Skeletal muscle satellite cell (primary cell): ENCODE results near the gene NPPB.

Source experiments
- H3K27me3 ChIP-seq: 2 replicates; pipeline ENCODE4 v1.7.0; 2013; ENCODE audit warnings: low read length; ENCODE audit not compliant: control insufficient read depth, insufficient read depth
- H3K36me3 ChIP-seq: 2 replicates; pipeline ENCODE4 v1.7.0; 2013; ENCODE audit warnings: mild to moderate bottlenecking, control low read depth, low read length; ENCODE audit not compliant: insufficient read depth
- H3K4me1 ChIP-seq: 2 replicates; pipeline ENCODE4 v1.7.0; 2013; ENCODE audit warnings: low read length; ENCODE audit not compliant: control insufficient read depth, insufficient read depth
- H3K4me2 ChIP-seq: 2 replicates; pipeline ENCODE4 v1.7.0; 2013; ENCODE audit warnings: mild to moderate bottlenecking, low read length
- H3K4me3 ChIP-seq: 2 replicates; pipeline ENCODE4 v1.7.0; 2013; ENCODE audit warnings: low read length
- H3K9ac ChIP-seq: 2 replicates; pipeline ENCODE4 v1.7.0; 2013; ENCODE audit warnings: mild to moderate bottlenecking, low read depth, low read length, moderate library complexity
- H3K9me3 ChIP-seq: replicated peaks from 2 replicates; pipeline ENCODE4 v1.7.0; 2013; ENCODE audit warnings: mild to moderate bottlenecking, control low read depth, low read length

NPPB gene

GRCh38 chr1:11851180-11851579 lies 7.6 kb downstream of the NPPB start:
- H3K4me1 ChIP-seq = no peaks in the 10 kb centered on the region
- peaks cover 13% of the 10 kb centered on the region for H3K27me3 ChIP-seq
- peaks cover 4% of the 10 kb centered on the region for H3K36me3 ChIP-seq
- H3K4me2 ChIP-seq = no peak overlapping the region
- H3K9ac ChIP-seq = no peak overlapping the region
- no peak overlapping the region for H3K4me3 ChIP-seq
- no peaks in the 10 kb centered on the region for H3K9me3 ChIP-seq

- H3K4me1 ChIP-seq = no peaks in the 10 kb centered on the region
- peaks cover 12% of the 10 kb centered on the region for H3K27me3 ChIP-seq
- H3K9me3 ChIP-seq = no peaks in the 10 kb centered on the region
- H3K36me3 ChIP-seq = peaks cover 14% of the 10 kb centered on the region
- no peak overlapping the region for H3K9ac ChIP-seq
- H3K4me2 ChIP-seq = no peak overlapping the region
- no peak overlapping the region for H3K4me3 ChIP-seq
Observed at GRCh38 chr1:11850156-11850555, 8.6 kb downstream of the NPPB start.

DNA sequence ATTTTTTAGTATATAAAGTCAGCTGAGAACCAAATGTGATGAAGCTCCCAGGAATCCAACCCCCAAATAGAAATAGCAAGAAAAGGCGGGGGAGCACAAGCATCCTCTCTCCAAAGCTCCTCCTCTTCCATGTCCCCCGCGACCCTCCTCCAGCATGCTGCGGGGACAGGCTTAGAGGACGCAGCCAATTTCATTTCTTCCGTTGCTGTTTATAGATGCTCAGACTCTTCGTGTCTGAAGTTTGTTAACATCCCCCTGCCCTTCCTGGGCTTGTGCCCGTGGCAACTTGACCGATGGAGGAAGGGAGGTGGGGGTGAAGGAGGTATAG lies 10.4 kb downstream of the NPPB start:
- Histone ChIP-seq H3K4me2 (no peak overlapping the region), H3K4me1 (no peaks in the 10 kb centered on the region), H3K36me3 (peaks cover 27% of the 10 kb centered on the region), H3K4me3 (no peak overlapping the region), H3K27me3 (peaks cover 6% of the 10 kb centered on the region), H3K9me3 (no peaks in the 10 kb centered on the region), H3K9ac (no peak overlapping the region)

DNA sequence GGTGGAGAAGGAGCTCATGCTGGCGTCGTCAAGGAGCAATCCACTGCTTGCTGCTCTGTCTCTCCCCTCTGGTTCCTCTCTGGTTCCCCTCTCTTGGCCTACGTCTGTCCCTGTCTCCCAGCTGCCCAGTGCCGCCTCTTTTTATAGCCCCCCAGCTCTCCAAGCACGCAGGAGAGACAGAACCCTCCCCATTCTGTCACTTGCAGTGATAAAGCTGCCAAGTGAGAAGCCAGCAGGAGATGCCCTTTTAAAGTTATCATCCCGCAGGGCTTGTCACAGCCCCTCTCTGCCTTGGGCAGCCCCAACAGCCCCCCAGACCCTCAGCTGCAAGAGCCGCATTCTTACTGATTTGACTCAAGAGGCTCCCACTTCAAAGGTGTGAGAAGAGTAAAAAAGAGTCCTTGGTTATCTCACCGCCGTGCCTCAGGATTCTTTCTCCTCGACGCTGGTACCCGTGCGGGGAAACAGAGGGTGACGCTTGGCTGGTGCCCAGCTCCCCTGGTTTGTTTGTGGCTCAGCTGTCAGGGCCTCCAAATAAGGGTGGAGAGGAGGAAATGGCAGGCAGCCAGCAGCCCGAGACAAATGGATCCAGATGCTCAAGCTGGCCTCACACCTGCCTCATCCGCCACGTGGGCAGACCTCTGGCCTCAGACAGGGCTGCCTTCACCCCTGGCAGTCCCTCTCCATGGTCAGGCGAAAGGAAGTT lies 10.9 kb downstream of the NPPB start, which contains the start of gene NPPA:
TSS of gene NPPA (minus strand) at position 117 of the 706 bp plus-strand sequence. CDS start at position 18, 99 bp downstream.
- no peak within 1 kb of the TSS for H3K4me3 ChIP-seq
- peaks cover 29% of the 10 kb centered on the region for H3K36me3 ChIP-seq
- peaks cover 1% of the 10 kb centered on the region for H3K27me3 ChIP-seq
- H3K4me2 ChIP-seq = no peak within 1 kb of the TSS
- no peak within 1 kb of the TSS for H3K9ac ChIP-seq
- no peaks in the 10 kb centered on the region for H3K9me3 ChIP-seq
- H3K4me1 ChIP-seq = no peaks in the 10 kb centered on the region

- Histone ChIP-seq H3K4me2 (no peak overlapping the region), H3K27me3 (no peaks in the 10 kb centered on the region), H3K4me3 (no peak overlapping the region), H3K36me3 (peaks cover 49% of the 10 kb centered on the region), H3K9me3 (no peaks in the 10 kb centered on the region), H3K9ac (no peak overlapping the region), H3K4me1 (no peaks in the 10 kb centered on the region)
Observed at GRCh38 chr1:11845641-11846335, 13.0 kb downstream of the NPPB start.

- peaks cover 77% of the 10 kb centered on the region for H3K36me3 ChIP-seq
- H3K4me1 ChIP-seq = no peaks in the 10 kb centered on the region
- no peaks in the 10 kb centered on the region for H3K9me3 ChIP-seq
- no peak overlapping the region for H3K9ac ChIP-seq
- H3K27me3 ChIP-seq = no peaks in the 10 kb centered on the region
- H3K4me2 ChIP-seq = no peak overlapping the region
- H3K4me3 ChIP-seq = no peak overlapping the region
Observed at GRCh38 chr1:11842154-11843041, 16.3 kb downstream of the NPPB start.

DNA sequence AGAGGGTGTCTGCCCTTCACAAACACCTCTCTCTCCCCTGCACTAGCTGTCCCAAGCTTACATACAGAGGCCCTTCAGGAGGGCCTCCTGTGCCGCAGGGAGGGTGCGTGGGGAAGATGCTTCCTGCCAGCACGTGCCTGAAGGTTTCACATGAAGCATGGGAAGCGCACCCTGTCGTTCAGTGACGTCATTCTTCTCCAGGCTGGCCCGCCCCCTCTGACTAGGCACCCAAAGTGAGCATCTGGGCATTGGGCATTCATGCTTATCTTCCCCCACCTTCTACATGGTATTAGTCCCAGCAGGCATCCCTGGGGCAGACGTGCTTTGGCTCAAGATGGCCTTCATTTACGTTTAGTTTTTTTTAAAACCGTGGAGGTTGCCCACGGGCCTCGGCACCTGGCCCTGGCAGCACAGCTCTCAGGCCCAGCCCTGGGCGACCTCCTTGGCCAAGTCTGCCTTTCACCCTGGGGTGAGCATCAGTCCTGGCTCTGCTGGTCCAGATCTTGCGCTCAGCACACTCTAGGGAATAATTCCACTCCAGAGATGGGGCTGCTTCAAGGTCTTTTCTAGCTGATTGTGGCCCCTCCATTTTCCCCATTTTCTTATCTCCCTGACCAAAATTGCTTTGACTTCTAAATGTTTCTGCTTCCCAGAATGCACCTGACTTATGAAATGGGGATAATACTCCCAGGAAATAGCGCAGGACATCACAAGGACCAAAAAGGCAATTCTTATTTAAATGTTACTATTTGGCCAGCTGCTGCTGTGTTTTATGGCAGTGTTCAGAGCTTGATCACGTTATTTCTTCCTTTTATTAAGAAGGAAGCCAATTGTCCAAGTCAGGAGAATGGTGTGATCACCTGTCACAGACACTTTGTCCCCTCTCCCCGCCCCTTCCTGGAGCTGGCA lies 17.2 kb downstream of the NPPB start:
- Histone ChIP-seq H3K4me1 (no peaks in the 10 kb centered on the region), H3K9ac (no peak overlapping the region), H3K9me3 (no peaks in the 10 kb centered on the region), H3K4me2 (no peak overlapping the region), H3K27me3 (no peaks in the 10 kb centered on the region), H3K36me3 (peaks cover 84% of the 10 kb centered on the region), H3K4me3 (no peak overlapping the region)

DNA sequence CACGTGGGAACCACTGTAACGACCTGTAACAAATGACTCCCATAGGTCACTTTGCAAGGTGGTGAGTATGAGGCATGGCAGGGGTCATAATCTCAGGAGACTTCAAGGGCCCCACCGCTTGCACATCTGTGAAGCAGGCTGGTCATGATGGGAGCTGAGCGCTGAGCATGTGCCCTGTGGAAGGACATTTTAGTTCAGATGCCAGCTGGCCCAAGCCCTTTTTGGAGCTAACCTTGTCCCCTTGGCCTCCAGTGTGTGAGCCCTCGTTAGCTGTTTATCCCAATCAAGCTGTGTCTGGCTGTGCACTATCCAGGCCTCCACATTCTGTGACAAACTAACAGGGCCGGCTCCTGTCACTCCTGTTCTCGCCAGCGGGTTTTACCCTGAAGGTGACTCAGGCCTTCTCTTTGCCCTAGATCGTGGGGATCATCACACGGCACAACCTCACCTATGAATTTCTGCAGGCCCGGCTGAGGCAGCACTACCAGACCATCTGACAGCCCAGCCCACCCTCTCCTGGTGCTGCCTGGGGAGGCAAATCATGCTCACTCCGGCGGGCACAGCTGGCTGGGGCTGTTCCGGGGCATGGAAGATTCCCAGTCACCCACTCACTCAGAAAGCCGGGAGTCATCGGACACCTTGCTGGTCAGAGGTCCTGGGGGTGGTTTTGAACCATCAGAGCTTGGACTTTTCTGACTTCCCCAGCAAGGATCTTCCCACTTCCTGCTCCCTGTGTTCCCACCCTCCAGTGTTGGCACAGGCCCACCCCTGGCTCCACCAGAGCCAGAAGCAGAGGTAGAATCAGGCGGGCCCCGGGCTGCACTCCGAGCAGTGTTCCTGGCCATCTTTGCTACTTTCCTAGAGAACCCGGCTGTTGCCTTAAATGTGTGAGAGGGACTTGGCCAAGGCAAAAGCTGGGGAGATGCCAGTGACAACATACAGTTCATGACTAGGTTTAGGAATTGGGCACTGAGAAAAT lies 18.7 kb downstream of the NPPB start:
- Histone ChIP-seq H3K9ac (no peak overlapping the region), H3K4me2 (no peak overlapping the region), H3K9me3 (no peaks in the 10 kb centered on the region), H3K27me3 (no peaks in the 10 kb centered on the region), H3K4me1 (no peaks in the 10 kb centered on the region), H3K36me3 (peaks cover 84% of the 10 kb centered on the region), H3K4me3 (no peak overlapping the region)

DNA sequence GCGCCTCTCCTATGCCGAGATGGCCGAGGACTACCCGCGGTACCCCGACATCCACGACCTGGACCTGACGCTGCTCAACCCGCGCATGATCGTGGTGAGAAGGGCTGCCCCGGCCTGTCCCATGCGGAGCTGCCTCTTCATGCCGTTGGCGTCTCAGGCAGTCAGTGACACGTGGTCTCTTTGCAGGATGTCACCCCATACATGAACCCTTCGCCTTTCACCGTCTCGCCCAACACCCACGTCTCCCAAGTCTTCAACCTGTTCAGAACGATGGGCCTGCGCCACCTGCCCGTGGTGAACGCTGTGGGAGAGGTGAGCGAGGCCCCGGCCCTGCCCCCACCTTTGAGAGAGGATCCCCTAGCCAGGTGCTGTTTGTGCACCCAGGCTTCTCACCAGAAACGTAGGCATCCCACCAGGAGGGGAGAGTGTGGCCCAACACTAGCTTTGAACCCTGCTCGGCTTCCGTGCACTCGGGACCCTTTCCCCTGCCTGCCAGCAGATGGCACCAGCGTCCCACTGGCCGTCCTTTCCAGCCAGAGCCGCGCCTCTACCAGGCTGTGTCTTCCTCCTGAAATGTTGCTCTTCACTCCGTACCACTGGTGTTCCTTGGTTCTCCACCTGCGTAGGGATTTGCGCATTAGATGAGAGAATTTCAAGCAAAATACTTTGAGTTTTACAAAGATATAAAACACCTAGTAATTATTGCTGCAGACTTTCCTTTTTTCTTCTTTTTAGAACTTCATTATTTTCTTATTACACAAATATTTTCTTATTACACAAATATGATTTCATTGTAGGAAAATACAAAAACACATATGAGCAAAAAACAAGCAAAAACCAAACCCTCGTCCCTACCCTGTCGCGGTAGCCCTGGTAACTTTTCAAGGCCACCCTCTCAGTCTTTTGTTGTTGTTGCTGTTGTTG lies 20.1 kb downstream of the NPPB start:
- no peak overlapping the region for H3K4me3 ChIP-seq
- no peaks in the 10 kb centered on the region for H3K27me3 ChIP-seq
- no peaks in the 10 kb centered on the region for H3K4me1 ChIP-seq
- no peaks in the 10 kb centered on the region for H3K9me3 ChIP-seq
- H3K36me3 ChIP-seq = peaks cover 88% of the 10 kb centered on the region
- no peak overlapping the region for H3K4me2 ChIP-seq
- no peak overlapping the region for H3K9ac ChIP-seq
